H1 (cell line): Measurements from ENCODE around the gene CD4. TPM values are rescaled to one million over a fixed set of nuclear protein-coding genes. Genes with fewer than 3 reads are reported as not detected.

ENCODE experiments used
- CTCF ChIA-PET: fragments of 300-600 bp; sonication (Branson Sonifier 250); formaldehyde crosslinking; loops from one replicate; lab custom pipeline; 2021; ENCODE audit not compliant: partially characterized antibody; lab: Charles Lee
- POLR2A ChIA-PET: fragments of 300-600 bp; sonication (Branson Sonifier 250); formaldehyde crosslinking; loops from one replicate; lab custom pipeline; 2021; ENCODE audit warnings: inconsistent platforms; ENCODE audit not compliant: partially characterized antibody; lab: Charles Lee
- DNase-seq, 2 experiments: peaks; one replicate each; pipeline versions ENCODE4 v3.0.0 to v3.0.0-alpha.2; 2010 to 2022; ENCODE audit warnings: low spot score in 2 of 2, low read depth in 1 of 2, mixed read lengths in 1 of 2
- FAIRE-seq: peaks from 2 replicates; lab custom pipeline; 2011; peaks lifted over from hg19 to GRCh38; lab: Jason Lieb, UNC
- H2AFZ ChIP-seq: 2 replicates; pipeline ENCODE4 v1.8.1; 2012; ENCODE audit warnings: low read length, inconsistent platforms
- H2AK5ac ChIP-seq: 2 replicates; pipeline ENCODE4 v1.6.1; 2013; ENCODE audit warnings: low read depth, low read length
- H2BK120ac ChIP-seq: replicated peaks from 2 replicates; pipeline ENCODE3; 2013; ENCODE audit warnings: low read depth, low read length, inconsistent platforms
- H2BK12ac ChIP-seq: 2 replicates; pipeline ENCODE4 v1.6.1; 2013; ENCODE audit warnings: low read depth, low read length
- H2BK15ac ChIP-seq: 2 replicates; pipeline ENCODE4 v1.6.1; 2013; ENCODE audit warnings: low read length
- H2BK20ac ChIP-seq: 2 replicates; pipeline ENCODE4 v1.6.1; 2013; ENCODE audit warnings: low read length
- H2BK5ac ChIP-seq: 2 replicates; pipeline ENCODE4 v1.6.1; 2013; ENCODE audit warnings: low read depth, low read length
- H3K14ac ChIP-seq: 2 replicates; pipeline ENCODE4 v1.6.1; 2013; ENCODE audit warnings: inconsistent platforms; ENCODE audit not compliant: insufficient read length
- H3K18ac ChIP-seq: 2 replicates; pipeline ENCODE4 v1.6.1; 2013; ENCODE audit warnings: low read length; ENCODE audit errors: extremely low read depth
- H3K23ac ChIP-seq: 2 replicates; pipeline ENCODE4 v1.6.1; 2013; ENCODE audit warnings: inconsistent platforms; ENCODE audit not compliant: insufficient read length
- H3K23me2 ChIP-seq: 2 replicates; pipeline ENCODE4 v1.6.1; 2013; ENCODE audit warnings: low read depth, low read length
- H3K27ac ChIP-seq: 2 replicates; pipeline ENCODE4 v1.6.1; 2011; ENCODE audit warnings: low read depth, low read length, inconsistent platforms
- H3K27me3 ChIP-seq, 4 experiments: replicated peaks in 1 of 4; 1 replicate in 1 of 4; 2 replicates in 3 of 4; pipeline versions ENCODE4 v1.6.1 to v1.8.1; 2011 to 2013; ENCODE audit warnings: low read length in 3 of 4, mild to moderate bottlenecking in 3 of 4, inconsistent platforms in 2 of 4, mixed read lengths in 2 of 4, moderate library complexity in 1 of 4; ENCODE audit not compliant: control insufficient read depth in 3 of 4, insufficient read depth in 3 of 4; ENCODE audit errors: extremely low read depth in 1 of 4
- H3K36me3 ChIP-seq, 4 experiments: 2 replicates each; pipeline versions ENCODE4 v1.6.1 to v1.8.1; 2011 to 2013; ENCODE audit warnings: mild to moderate bottlenecking in 4 of 4, low read length in 3 of 4, moderate library complexity in 2 of 4, control low read depth in 1 of 4, inconsistent platforms in 1 of 4; ENCODE audit not compliant: insufficient read depth in 4 of 4, control insufficient read depth in 2 of 4
- H3K4ac ChIP-seq: replicated peaks from 2 replicates; pipeline ENCODE3; 2013; ENCODE audit warnings: low read length, low read depth, mixed read lengths, inconsistent platforms; ENCODE audit not compliant: insufficient read length
- H3K4me1 ChIP-seq, 4 experiments: replicated peaks in 1 of 4; 1 replicate in 1 of 4; 2 replicates in 3 of 4; pipeline versions ENCODE4 v1.6.1 to v1.8.1; 2011 to 2013; ENCODE audit warnings: low read length in 3 of 4, inconsistent platforms in 2 of 4, mixed read lengths in 1 of 4; ENCODE audit not compliant: insufficient read depth in 4 of 4, control insufficient read depth in 3 of 4
- H3K4me2 ChIP-seq, 2 experiments: 2 replicates each; pipeline versions ENCODE4 v1.6.1 to v1.8.1; 2011 to 2013; ENCODE audit warnings: low read depth in 2 of 2, low read length in 2 of 2, control low read depth in 1 of 2, inconsistent platforms in 1 of 2, mild to moderate bottlenecking in 1 of 2; ENCODE audit not compliant: insufficient read depth in 1 of 2
- H3K4me3 ChIP-seq, 4 experiments: fragments of 200-600, 300-600 bp in 1 of 4; sonication (generic), shearing (Covaris generic), sonication (Bioruptor Twin) in 1 of 4; 2 replicates each; pipeline versions ENCODE4 v1.5.1 to v1.8.1; 2011 to 2016; ENCODE audit warnings: low read length in 4 of 4, low read depth in 3 of 4, control low read depth in 2 of 4, inconsistent platforms in 2 of 4, mild to moderate bottlenecking in 2 of 4, mixed read lengths in 1 of 4, moderate library complexity in 1 of 4; ENCODE audit not compliant: insufficient read depth in 2 of 4; ENCODE audit errors: extremely low read depth in 1 of 4
- H3K56ac ChIP-seq: replicated peaks from 2 replicates; pipeline ENCODE3; 2013; ENCODE audit warnings: low read depth, mild to moderate bottlenecking, mixed read lengths, low read length, inconsistent platforms; ENCODE audit not compliant: insufficient read length
- H3K79me1 ChIP-seq: 2 replicates; pipeline ENCODE4 v1.6.1; 2013; ENCODE audit warnings: low read depth, low read length, control low read depth
- H3K79me2 ChIP-seq, 2 experiments: 2 replicates each; pipeline versions ENCODE4 v1.6.1 to v1.8.1; 2012 to 2013; ENCODE audit warnings: low read length in 2 of 2, mild to moderate bottlenecking in 2 of 2, inconsistent platforms in 1 of 2; ENCODE audit not compliant: insufficient read depth in 2 of 2, control insufficient read depth in 1 of 2
- H3K9ac ChIP-seq, 4 experiments: replicated peaks in 1 of 4; 1 replicate in 1 of 4; 2 replicates in 3 of 4; pipeline versions ENCODE4 v1.6.1 to v1.8.1; 2011 to 2013; ENCODE audit warnings: low read depth in 3 of 4, low read length in 3 of 4, control low read depth in 2 of 4, mild to moderate bottlenecking in 2 of 4, moderate library complexity in 2 of 4, inconsistent platforms in 1 of 4; ENCODE audit errors: extremely low read depth in 1 of 4
- H3K9me3 ChIP-seq, 2 experiments: 2 replicates each; pipeline versions ENCODE4 v1.6.1 to v1.8.1; 2012 to 2013; ENCODE audit warnings: mild to moderate bottlenecking in 2 of 2, moderate library complexity in 2 of 2, control low read depth in 1 of 2, inconsistent platforms in 1 of 2, low read depth in 1 of 2, low read length in 1 of 2, mixed read lengths in 1 of 2; ENCODE audit not compliant: insufficient read depth in 2 of 2
- H4K20me1 ChIP-seq, 2 experiments: replicated peaks in 1 of 2; 2 replicates each; pipeline versions ENCODE3 to v1.8.1; 2011 to 2013; ENCODE audit warnings: inconsistent platforms in 2 of 2, low read length in 2 of 2, mild to moderate bottlenecking in 1 of 2; ENCODE audit not compliant: insufficient read depth in 2 of 2, control insufficient read depth in 1 of 2
- H4K5ac ChIP-seq: 2 replicates; pipeline ENCODE4 v1.6.1; 2013; ENCODE audit warnings: low read length, low read depth, mixed read lengths, inconsistent platforms; ENCODE audit not compliant: insufficient read length
- H4K8ac ChIP-seq: 2 replicates; pipeline ENCODE4 v1.8.0; 2013; ENCODE audit warnings: mild to moderate bottlenecking, moderate library complexity, low read length, inconsistent platforms; ENCODE audit not compliant: insufficient read depth; ENCODE audit errors: extremely low read depth
- H4K91ac ChIP-seq: replicated peaks from 2 replicates; pipeline ENCODE3; 2013; ENCODE audit warnings: low read length, mixed read lengths, inconsistent platforms; ENCODE audit not compliant: insufficient read length
- ASH2L ChIP-seq: fragments of 200-600, 300-600 bp; sonication (generic); IDR thresholded peaks from one replicate; pipeline ENCODE4 v1.7.1; 2017; ENCODE audit warnings: low read length
- ATF2 ChIP-seq: IDR thresholded peaks from 2 replicates; pipeline ENCODE4 v1.6.1; 2012; ENCODE audit warnings: low read length, inconsistent platforms
- CEBPB ChIP-seq: IDR thresholded peaks from 2 replicates; pipeline ENCODE4 v1.6.1; 2012; ENCODE audit warnings: low read depth, low read length
- CREB1 ChIP-seq: IDR thresholded peaks from 2 replicates; pipeline ENCODE4 v1.6.1; 2012; ENCODE audit warnings: inconsistent platforms
- EGR1 ChIP-seq: IDR thresholded peaks from 2 replicates; pipeline ENCODE4 v1.6.1; 2011; ENCODE audit warnings: low read depth, low read length, borderline replicate concordance
- FOSL1 ChIP-seq: IDR thresholded peaks from 2 replicates; pipeline ENCODE4 v1.6.1; 2011; ENCODE audit warnings: mild to moderate bottlenecking, low read depth, low read length, moderate library complexity; ENCODE audit not compliant: insufficient read depth
- HDAC6 ChIP-seq: IDR thresholded peaks from one replicate; pipeline ENCODE4 v1.7.1; 2012; ENCODE audit warnings: low read depth, mild to moderate bottlenecking, inconsistent platforms, low read length, moderate library complexity
- KDM5A ChIP-seq: fragments of 200-600 bp; IDR thresholded peaks from 2 replicates; pipeline ENCODE4 v1.7.1; 2012; ENCODE audit warnings: mild to moderate bottlenecking, low read length, inconsistent platforms, mixed read lengths
- NRF1 ChIP-seq: IDR thresholded peaks from 2 replicates; pipeline ENCODE4 v1.6.1; 2011; ENCODE audit warnings: mild to moderate bottlenecking, low read depth, low read length, improper control_type of control experiment
- RNF2 ChIP-seq: fragments of 200-900, 300-1000 bp; sonication (generic); IDR thresholded peaks from 2 replicates; pipeline ENCODE4 v1.7.1; 2016; ENCODE audit warnings: borderline replicate concordance, low read depth, mild to moderate bottlenecking, antibody characterized with exemption, low read length; ENCODE audit not compliant: poor library complexity, severe bottlenecking; ENCODE audit errors: missing control alignments
- SP2 ChIP-seq: IDR thresholded peaks from 2 replicates; pipeline ENCODE4 v1.6.1; 2012; ENCODE audit warnings: mild to moderate bottlenecking, low read length, inconsistent platforms
- TAF1 ChIP-seq: IDR thresholded peaks from 2 replicates; pipeline ENCODE4 v1.6.1; 2011; ENCODE audit warnings: mild to moderate bottlenecking, low read depth, low read length
- YY1 ChIP-seq: IDR thresholded peaks from 2 replicates; pipeline ENCODE4 v1.6.1; 2011; ENCODE audit warnings: low read depth, mild to moderate bottlenecking, low read length
- WGBS, 2 experiments: shearing (Covaris generic) in 1 of 2; methylation state at CpG; one replicate each; pipeline versions ENCODE4 v1.1.6 to v1.1.7; 2013 to 2015; ENCODE audit warnings: low lambda C conversion rate in 2 of 2, mixed read lengths in 2 of 2, inconsistent platforms in 1 of 2, low coverage in 1 of 2, missing lambda C conversion rate in 1 of 2; ENCODE audit not compliant: insufficient replicate concordance in 2 of 2, insufficient coverage in 1 of 2, insufficient read length in 1 of 2; ENCODE audit errors: extremely low coverage in 1 of 2, missing lambda C conversion rate in 1 of 2; 5-methylcytosine and 5-hydroxymethylcytosine counted together
- polyA plus RNA-seq, 7 experiments: library from polyadenylated mRNA; depleted of rRNA in 3 of 7; stranded (reverse) in 5 of 7; unstranded in 2 of 7; fragments of >200 nt in 5 of 7; fragments of 200-250 nt in 2 of 7; gene quantifications; 1 replicate in 5 of 7; 2 replicates in 1 of 7; 4 replicates in 1 of 7; pipeline versions ENCODE4 v1.2.1 to v1.2.3, GENCODE V29; 2011 to 2013; ENCODE audit warnings: missing spikeins in 2 of 7, mixed read lengths in 2 of 7
- total RNA-seq: library from RNA; stranded (reverse); fragmentation: NEBNext Ultra II Directional; extraction: Animal tissue kit (Norgen Biotek cat#: 25700); gene quantifications from 2 replicates; pipeline ENCODE4 v1.2.1, GENCODE V29; 2021

CD4 gene
- total and polyA plus RNA-seq, 2 of the 8 experiments (the other 6 are each of a cell fraction or from before 2014, with no cell fraction given), result 3.4 to 5.1 TPM

- Histone ChIP-seq H3K18ac (no peak overlapping the region), H2BK120ac (no peak overlapping the region), H4K91ac (no peak overlapping the region), H3K9ac (no peak overlapping the region), H2AFZ (no peak overlapping the region), H2AK5ac (no peak overlapping the region), H2BK20ac (no peak overlapping the region), H2BK15ac (no peak overlapping the region), H3K4ac (no peak overlapping the region), H3K14ac (no peak overlapping the region), H4K20me1 (peaks cover 0 to 2% of the 10 kb centered on the region in 2 experiments), H3K36me3 (peaks cover 33 to 71% (median 65%) of the 10 kb centered on the region in 4 experiments), H3K4me2 (no peak overlapping the region), H3K4me1 (peaks cover 0 to under 1% (median 0%) of the 10 kb centered on the region in 4 experiments; a peak in 1 of 7 replicates), H3K27me3 (no peaks in the 10 kb centered on the region), H4K8ac (no peak overlapping the region), H3K23me2 (no peaks in the 10 kb centered on the region), H2BK12ac (no peak overlapping the region), H2BK5ac (no peak overlapping the region), H3K56ac (no peak overlapping the region), H3K4me3 (no peak overlapping the region), H3K9me3 (no peaks in the 10 kb centered on the region), H3K27ac (no peak overlapping the region), H3K79me2 (peaks cover 0 to 10% of the 10 kb centered on the region in 2 experiments; a peak in 2 of 4 replicates), H3K79me1 (no peaks in the 10 kb centered on the region; the same call in 1 of the 2 replicates), H3K23ac (no peak overlapping the region), H4K5ac (no peak overlapping the region)
- WGBS, 2 experiments, result 77% methylated on average over 2 of the region's 2 CpGs; no CpG with 5 or more reads in 1 of the 2 experiments
- FAIRE-seq (no peak), DNase-seq (no peak)
- ChIA-PET POLR2A (interaction anchor here (1.0 to 18.9 kb wide), 5 partner anchors 8 to 38 kb away, joined by 3 to 588 read pairs (median 5); partner anchors contain the start of genes CDCA3, GNB3, SPSB2 and USP5), CTCF (interaction anchor here (0.8 to 4.5 kb wide), 4 partner anchors 12 to 80 kb away, joined by 4 to 27 read pairs (median 6); partner anchors contain the start of gene SPSB2)
- TF ChIP-seq YY1 (no peak), KDM5A (no peak), SP2 (no peak), FOSL1 (no peak), ATF2 (no peak), NRF1 (no peak), ASH2L (no peak), HDAC6 (no peak), CEBPB (no peak), EGR1 (no peak), CREB1 (no peak), TAF1 (no peak), RNF2 (no peak)
Measured at GRCh38 chr12:6858799-6859198, 69.5 kb downstream of the CD4 start.
